Activated T-cell treated with anti-CD3 and anti-CD28 coated beads, Interleukin-2, amount 50 U/mL, for 72 hours (primary cell): ENCODE measurements around the gene KCTD11. TPM values are rescaled to one million over a fixed set of nuclear protein-coding genes. Genes with fewer than 3 reads are reported as not detected.

ENCODE experiments used
- ATAC-seq, 2 donors: fragments of 150-1000 bp; cut with Tn5 transposase; replicated peaks in 1 of 2; 2 replicates each; pipeline ENCODE4 v1.10.0; 2021; ENCODE audit warnings: moderate library complexity in 2 of 2, mild to moderate bottlenecking in 1 of 2
- DNase-seq, 2 donors: peaks; one replicate each; pipeline ENCODE4 v3.0.0; 2021 to 2022; ENCODE audit warnings: mixed read lengths in 1 of 2
- H3K27ac Mint-ChIP-seq: one replicate; pipeline ENCODE4 v1.8.0; 2022; ENCODE audit warnings: mild to moderate bottlenecking, moderate library complexity, mixed read lengths
- H3K27me3 Mint-ChIP-seq: one replicate; pipeline ENCODE4 v1.8.0; 2022; ENCODE audit warnings: low read depth, mixed read lengths
- H3K36me3 Mint-ChIP-seq, 2 donors: one replicate each; pipeline ENCODE4 v1.8.0; 2022; ENCODE audit warnings: mixed read lengths in 2 of 2, mild to moderate bottlenecking in 1 of 2; ENCODE audit not compliant: insufficient read depth in 2 of 2
- H3K4me1 Mint-ChIP-seq: one replicate; pipeline ENCODE4 v1.8.0; 2022; ENCODE audit warnings: low read depth, mixed read lengths
- H3K4me3 Mint-ChIP-seq, 2 donors: one replicate each; pipeline ENCODE4 v1.8.0; 2022; ENCODE audit warnings: mild to moderate bottlenecking in 2 of 2, mixed read lengths in 2 of 2, moderate library complexity in 2 of 2
- H3K9me3 Mint-ChIP-seq, 2 donors: one replicate each; pipeline ENCODE4 v1.8.0; 2022; ENCODE audit warnings: mixed read lengths in 2 of 2
- total RNA-seq, 2 donors: library from RNA; stranded (reverse); gene quantifications; one replicate each; pipeline ENCODE4 v1.2.3, GENCODE V29; 2022

Gene KCTD11
- total RNA-seq, 2 donors from 2014 or later: 4.9 to 5.5 TPM

GRCh38 chr17:7314719-7315569 is 37.0 kb upstream of the KCTD11 start, which contains the start of gene GPS2:
Gene GPS2 (minus strand): TSS chr17:7315360. CDS start chr17:7315052, 308 bp downstream.
- H3K36me3 Mint-ChIP-seq: peaks cover 22 to 25% of the 10 kb centered on the region in 2 donors
- DNase-seq: peak; percentile 94 to 97
- ATAC-seq: peak; percentile 89 to 91
- peak within 1 kb of the TSS; percentile 93 to 96 for H3K4me3 Mint-ChIP-seq
- H3K27me3 Mint-ChIP-seq: no peaks in the 10 kb centered on the region
- peak within 1 kb of the TSS; percentile 92 for H3K27ac Mint-ChIP-seq
- no peaks in the 10 kb centered on the region for H3K9me3 Mint-ChIP-seq
- peaks cover 62% of the 10 kb centered on the region for H3K4me1 Mint-ChIP-seq

GRCh38 chr17:7315570-7316235 is 36.3 kb upstream of the KCTD11 start:
- peaks cover 54% of the 10 kb centered on the region for H3K4me1 Mint-ChIP-seq
- peak overlapping the region; percentile 72 to 93 for H3K4me3 Mint-ChIP-seq
- peaks cover 14 to 17% of the 10 kb centered on the region in 2 donors for H3K36me3 Mint-ChIP-seq
- H3K27ac Mint-ChIP-seq: peak overlapping the region; percentile 30
- H3K9me3 Mint-ChIP-seq: no peaks in the 10 kb centered on the region
- DNase-seq: no peak
- no peaks in the 10 kb centered on the region for H3K27me3 Mint-ChIP-seq
- ATAC-seq: no peak

GRCh38 chr17:7317161-7317803 is 34.7 kb upstream of the KCTD11 start:
- no peak for ATAC-seq
- peak overlapping the region in 1 of 2 donors; percentile 49 for H3K4me3 Mint-ChIP-seq
- peaks cover 38% of the 10 kb centered on the region for H3K4me1 Mint-ChIP-seq
- H3K27ac Mint-ChIP-seq: no peak overlapping the region
- H3K9me3 Mint-ChIP-seq: no peaks in the 10 kb centered on the region
- H3K36me3 Mint-ChIP-seq: peaks cover 5 to 9% of the 10 kb centered on the region in 2 donors
- no peaks in the 10 kb centered on the region for H3K27me3 Mint-ChIP-seq
- DNase-seq: no peak

GRCh38 chr17:7318121-7318860 is 33.7 kb upstream of the KCTD11 start:
- no peak for ATAC-seq
- peaks cover 28% of the 10 kb centered on the region for H3K4me1 Mint-ChIP-seq
- DNase-seq: no peak
- no peak overlapping the region for H3K4me3 Mint-ChIP-seq
- no peaks in the 10 kb centered on the region for H3K9me3 Mint-ChIP-seq
- H3K27me3 Mint-ChIP-seq: no peaks in the 10 kb centered on the region
- H3K27ac Mint-ChIP-seq: peak overlapping the region; percentile 55
- peaks cover 3 to 4% of the 10 kb centered on the region in 2 donors for H3K36me3 Mint-ChIP-seq

GRCh38 chr17:7321466-7321865 is 30.5 kb upstream of the KCTD11 start:
- H3K9me3 Mint-ChIP-seq: no peaks in the 10 kb centered on the region
- no peak for DNase-seq
- peaks cover 2% of the 10 kb centered on the region for H3K4me1 Mint-ChIP-seq
- H3K27me3 Mint-ChIP-seq: no peaks in the 10 kb centered on the region
- no peak overlapping the region for H3K4me3 Mint-ChIP-seq
- no peak overlapping the region for H3K27ac Mint-ChIP-seq
- no peak for ATAC-seq
- peaks cover 2 to 10% of the 10 kb centered on the region in 2 donors for H3K36me3 Mint-ChIP-seq

- Mint-ChIP-seq H3K4me3 (no peak overlapping the region), H3K36me3 (peaks cover 0 to 9% of the 10 kb centered on the region in 2 donors), H3K27ac (no peak overlapping the region), H3K9me3 (no peaks in the 10 kb centered on the region), H3K27me3 (no peaks in the 10 kb centered on the region), H3K4me1 (peaks cover 3% of the 10 kb centered on the region)
- ATAC-seq (no peak), DNase-seq (no peak)
Measured at GRCh38 chr17:7322520-7323194, 29.3 kb upstream of the KCTD11 start.

GRCh38 chr17:7323731-7324437 is 28.1 kb upstream of the KCTD11 start:
- H3K4me1 Mint-ChIP-seq: peaks cover 15% of the 10 kb centered on the region
- no peak overlapping the region for H3K4me3 Mint-ChIP-seq
- peak; percentile 40 to 41 for ATAC-seq
- peaks cover 0 to 10% of the 10 kb centered on the region in 2 donors for H3K36me3 Mint-ChIP-seq
- H3K27me3 Mint-ChIP-seq: no peaks in the 10 kb centered on the region
- DNase-seq: peak; percentile 64 to 77
- H3K27ac Mint-ChIP-seq: no peak overlapping the region
- no peaks in the 10 kb centered on the region for H3K9me3 Mint-ChIP-seq

- Mint-ChIP-seq H3K27me3 (no peaks in the 10 kb centered on the region), H3K4me1 (peaks cover 16% of the 10 kb centered on the region), H3K4me3 (no peak overlapping the region), H3K9me3 (no peaks in the 10 kb centered on the region), H3K27ac (no peak overlapping the region), H3K36me3 (peaks cover 0 to 10% of the 10 kb centered on the region in 2 donors)
- DNase-seq: no peak
- ATAC-seq: no peak
Measured at GRCh38 chr17:7324438-7324779, 27.6 kb upstream of the KCTD11 start.

GRCh38 chr17:7325031-7325528 is 26.9 kb upstream of the KCTD11 start:
- H3K4me1 Mint-ChIP-seq: peaks cover 16% of the 10 kb centered on the region
- H3K27me3 Mint-ChIP-seq: no peaks in the 10 kb centered on the region
- no peak for ATAC-seq
- H3K27ac Mint-ChIP-seq: no peak overlapping the region
- no peak overlapping the region for H3K4me3 Mint-ChIP-seq
- DNase-seq: no peak
- H3K9me3 Mint-ChIP-seq: no peaks in the 10 kb centered on the region
- H3K36me3 Mint-ChIP-seq: peaks cover 0 to 10% of the 10 kb centered on the region in 2 donors

- H3K4me1 Mint-ChIP-seq: peaks cover 24% of the 10 kb centered on the region
- peaks cover 0 to 8% of the 10 kb centered on the region in 2 donors for H3K36me3 Mint-ChIP-seq
- DNase-seq (no peak), ATAC-seq (no peak)
- H3K27me3 Mint-ChIP-seq: no peaks in the 10 kb centered on the region
- H3K9me3 Mint-ChIP-seq: no peaks in the 10 kb centered on the region
- no peak overlapping the region for H3K27ac Mint-ChIP-seq
- H3K4me3 Mint-ChIP-seq: no peak overlapping the region
Measured at GRCh38 chr17:7326186-7326585, 25.8 kb upstream of the KCTD11 start.

- DNase-seq (no peak), ATAC-seq (no peak)
- H3K27me3 Mint-ChIP-seq: no peaks in the 10 kb centered on the region
- H3K36me3 Mint-ChIP-seq: peaks cover 0 to 8% of the 10 kb centered on the region in 2 donors
- peak overlapping the region in 1 of 2 donors; percentile 8 for H3K4me3 Mint-ChIP-seq
- H3K4me1 Mint-ChIP-seq: peaks cover 26% of the 10 kb centered on the region
- H3K9me3 Mint-ChIP-seq: no peaks in the 10 kb centered on the region
- H3K27ac Mint-ChIP-seq: peak overlapping the region; percentile 34
Measured at GRCh38 chr17:7327056-7327455, 24.9 kb upstream of the KCTD11 start.
